ENCODE results near the gene SHISA9.

DNA sequence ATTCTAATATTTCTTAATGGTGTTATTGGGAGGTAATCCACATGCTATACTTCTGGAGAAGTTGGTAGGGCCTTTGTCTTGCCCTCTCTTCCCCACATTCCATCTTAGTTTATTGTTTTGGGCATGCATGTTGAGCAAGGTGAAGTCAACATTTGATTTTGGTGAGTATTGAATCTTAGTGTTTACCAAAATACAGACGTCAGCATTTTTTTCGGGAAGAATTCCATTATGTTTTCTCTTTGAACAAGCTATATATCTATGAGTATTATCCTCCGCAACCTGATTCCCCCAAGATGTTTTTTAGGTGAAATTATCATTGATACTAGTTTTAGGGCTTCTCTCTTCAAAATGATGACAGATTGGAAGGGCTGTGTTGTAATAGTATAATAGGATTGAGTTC lies 47.4 kb upstream of the SHISA9 start:
- TF ChIP-seq POLR2A (IDR thresholded peaks at IDR 0.05), result no peak
- TF ChIP-seq, protein P1, sequence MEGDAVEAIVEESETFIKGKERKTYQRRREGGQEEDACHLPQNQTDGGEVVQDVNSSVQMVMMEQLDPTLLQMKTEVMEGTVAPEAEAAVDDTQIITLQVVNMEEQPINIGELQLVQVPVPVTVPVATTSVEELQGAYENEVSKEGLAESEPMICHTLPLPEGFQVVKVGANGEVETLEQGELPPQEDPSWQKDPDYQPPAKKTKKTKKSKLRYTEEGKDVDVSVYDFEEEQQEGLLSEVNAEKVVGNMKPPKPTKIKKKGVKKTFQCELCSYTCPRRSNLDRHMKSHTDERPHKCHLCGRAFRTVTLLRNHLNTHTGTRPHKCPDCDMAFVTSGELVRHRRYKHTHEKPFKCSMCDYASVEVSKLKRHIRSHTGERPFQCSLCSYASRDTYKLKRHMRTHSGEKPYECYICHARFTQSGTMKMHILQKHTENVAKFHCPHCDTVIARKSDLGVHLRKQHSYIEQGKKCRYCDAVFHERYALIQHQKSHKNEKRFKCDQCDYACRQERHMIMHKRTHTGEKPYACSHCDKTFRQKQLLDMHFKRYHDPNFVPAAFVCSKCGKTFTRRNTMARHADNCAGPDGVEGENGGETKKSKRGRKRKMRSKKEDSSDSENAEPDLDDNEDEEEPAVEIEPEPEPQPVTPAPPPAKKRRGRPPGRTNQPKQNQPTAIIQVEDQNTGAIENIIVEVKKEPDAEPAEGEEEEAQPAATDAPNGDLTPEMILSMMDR (IDR thresholded peaks at IDR 0.05), result no peak
- no peak for TF ChIP-seq POLR2AphosphoS5 (IDR thresholded peaks at IDR 0.05)
- no peak for TF ChIP-seq EP300 (IDR thresholded peaks at IDR 0.05)
